ENCODE results near the gene ARAP3. TPM values are rescaled to one million over a fixed set of nuclear protein-coding genes. Genes with fewer than 3 reads are reported as not detected.

Gene ARAP3
- total RNA-seq, 1 experiment from 2014 or later: 27.6 TPM

DNA sequence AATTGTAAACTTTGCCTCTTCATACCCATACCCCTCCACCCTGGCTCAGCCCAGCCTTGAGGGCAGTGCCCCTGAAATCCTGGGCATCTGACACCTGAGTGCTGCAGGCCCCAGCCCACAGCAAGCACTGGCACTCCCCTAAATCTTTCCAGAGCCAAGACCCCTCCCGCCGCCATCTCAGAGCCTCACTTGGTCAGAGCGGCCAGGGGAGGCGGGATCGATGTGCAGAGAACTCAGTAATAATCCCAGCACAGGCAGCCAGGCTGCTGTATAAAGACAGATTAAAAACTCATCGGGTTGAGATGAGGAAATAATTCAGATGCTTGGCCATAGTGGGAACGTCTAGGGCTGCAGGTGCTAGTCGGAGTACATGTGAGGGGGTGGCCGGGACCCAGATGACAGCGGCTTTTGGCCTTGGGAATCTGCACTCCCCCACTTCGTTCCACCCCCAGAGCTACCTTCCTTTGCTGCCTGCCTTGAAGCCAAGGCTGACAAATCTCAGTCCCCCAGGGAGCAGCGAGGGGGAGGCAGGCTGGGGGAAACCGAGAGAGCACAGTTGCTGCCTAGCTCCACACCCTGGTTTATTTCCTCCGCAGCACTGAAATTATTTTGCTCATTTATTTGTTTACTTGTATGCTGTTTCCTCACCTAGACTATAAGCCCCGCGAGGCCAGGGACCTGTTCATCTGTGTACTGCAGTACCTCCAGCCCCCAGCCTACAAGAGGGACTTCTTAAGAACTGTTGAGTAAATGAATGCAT is 19.5 kb upstream of the ARAP3 start:
- Histone ChIP-seq H3T11ph (ENCODE audit: low read length) (no peak overlapping the region), H3K4ac (ENCODE audit: low read depth, low read length) (no peak overlapping the region), H3K23me2 (ENCODE audit: insufficient read length, low read depth, low read length, poor library complexity, severe bottlenecking) (peaks cover 13% of the 10 kb centered on the region), H2BK12ac (ENCODE audit: insufficient read length, low read depth, low read length) (no peak overlapping the region), H2BK5ac (ENCODE audit: insufficient read length, low read length) (no peak overlapping the region), H2BK120ac (ENCODE audit: low read depth, low read length, poor library complexity, severe bottlenecking) (no peak overlapping the region), H4K8ac (replicated peaks; ENCODE audit: insufficient read length, low read depth, low read length) (no peak overlapping the region), H3K4me1 (ENCODE audit: insufficient read depth, low read length) (no peaks in the 10 kb centered on the region; the same call in 1 of the 2 replicates), H4K91ac (ENCODE audit: insufficient read length, low read depth, low read length) (no peak overlapping the region), H3K4me2 (ENCODE audit: insufficient read depth, insufficient read length, low read length) (peak overlapping the region; percentile 82), H3K79me2 (ENCODE audit: insufficient read depth, low read length) (no peaks in the 10 kb centered on the region), H3K14ac (ENCODE audit: insufficient read depth, low read length) (no peak overlapping the region), H2AK5ac (ENCODE audit: insufficient read length, low read length) (no peak overlapping the region), H3K79me1 (ENCODE audit: insufficient read depth, low read depth, low read length, poor library complexity, severe bottlenecking) (no peaks in the 10 kb centered on the region), H3K27ac (ENCODE audit: insufficient read length, low read depth, low read length) (no peak overlapping the region), H3K56ac (ENCODE audit: insufficient read length, low read depth, low read length) (no peak overlapping the region), H4K5ac (ENCODE audit: insufficient read length, low read depth, low read length) (no peak overlapping the region), H3K9me3 (ENCODE audit: control insufficient read depth, low read depth, low read length) (no peaks in the 10 kb centered on the region), H3K18ac (ENCODE audit: insufficient read length, low read depth, low read length) (no peak overlapping the region), H3K27me3 (ENCODE audit: insufficient read depth, low read length) (peaks cover 7% of the 10 kb centered on the region; the same call in 1 of the 2 replicates), H2BK20ac (ENCODE audit: low read depth, low read length, poor library complexity, severe bottlenecking) (no peak overlapping the region), H2AFZ (ENCODE audit: low read length) (no peak overlapping the region), H3K23ac (ENCODE audit: insufficient read length, low read depth, low read length) (no peak overlapping the region), H4K20me1 (ENCODE audit: control insufficient read depth, insufficient read depth, insufficient read length) (no peaks in the 10 kb centered on the region), H2BK15ac (ENCODE audit: low read depth, low read length) (no peak overlapping the region), H3K9ac (ENCODE audit: extremely low read depth, insufficient read length, low read length) (no peak overlapping the region)
- Mint-ChIP-seq H3K27ac (no peak overlapping the region), H3K4me3 (no peak overlapping the region; a peak in 3 of 5 replicates), H3K27me3 (ENCODE audit: low read depth) (peaks cover 36% of the 10 kb centered on the region), H3K36me3 (ENCODE audit: insufficient read depth in 1 of 3, low read depth in 3 of 3) (no peaks in the 10 kb centered on the region), H3K9me3 (no peaks in the 10 kb centered on the region), H3K4me1 (peaks cover 18 to 20% of the 10 kb centered on the region in 2 experiments)
- WGBS (ENCODE audit: extremely low coverage, insufficient read length, low lambda C conversion rate): no CpG with 5 or more reads among the region's 16 CpGs
- DNase-seq: no peak
- TF ChIP-seq, protein P1, sequence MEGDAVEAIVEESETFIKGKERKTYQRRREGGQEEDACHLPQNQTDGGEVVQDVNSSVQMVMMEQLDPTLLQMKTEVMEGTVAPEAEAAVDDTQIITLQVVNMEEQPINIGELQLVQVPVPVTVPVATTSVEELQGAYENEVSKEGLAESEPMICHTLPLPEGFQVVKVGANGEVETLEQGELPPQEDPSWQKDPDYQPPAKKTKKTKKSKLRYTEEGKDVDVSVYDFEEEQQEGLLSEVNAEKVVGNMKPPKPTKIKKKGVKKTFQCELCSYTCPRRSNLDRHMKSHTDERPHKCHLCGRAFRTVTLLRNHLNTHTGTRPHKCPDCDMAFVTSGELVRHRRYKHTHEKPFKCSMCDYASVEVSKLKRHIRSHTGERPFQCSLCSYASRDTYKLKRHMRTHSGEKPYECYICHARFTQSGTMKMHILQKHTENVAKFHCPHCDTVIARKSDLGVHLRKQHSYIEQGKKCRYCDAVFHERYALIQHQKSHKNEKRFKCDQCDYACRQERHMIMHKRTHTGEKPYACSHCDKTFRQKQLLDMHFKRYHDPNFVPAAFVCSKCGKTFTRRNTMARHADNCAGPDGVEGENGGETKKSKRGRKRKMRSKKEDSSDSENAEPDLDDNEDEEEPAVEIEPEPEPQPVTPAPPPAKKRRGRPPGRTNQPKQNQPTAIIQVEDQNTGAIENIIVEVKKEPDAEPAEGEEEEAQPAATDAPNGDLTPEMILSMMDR (conservative IDR thresholded peaks at IDR 0.05): no peak

Measured in H9 (cell line).